NCI-H1105 treated with DMSO at 0.1 percent for 48 hours (cell line): ENCODE measurements around the gene OR2A2.

ENCODE experiments used
- DNase-seq: peaks from one replicate; lab custom pipeline; 2025; lab: John Stamatoyannopoulos, UW

The OR2A2 gene

GRCh38 chr7:144142187-144142586 lies 32.8 kb downstream of the OR2A2 start:
- no peak for DNase-seq

DNA sequence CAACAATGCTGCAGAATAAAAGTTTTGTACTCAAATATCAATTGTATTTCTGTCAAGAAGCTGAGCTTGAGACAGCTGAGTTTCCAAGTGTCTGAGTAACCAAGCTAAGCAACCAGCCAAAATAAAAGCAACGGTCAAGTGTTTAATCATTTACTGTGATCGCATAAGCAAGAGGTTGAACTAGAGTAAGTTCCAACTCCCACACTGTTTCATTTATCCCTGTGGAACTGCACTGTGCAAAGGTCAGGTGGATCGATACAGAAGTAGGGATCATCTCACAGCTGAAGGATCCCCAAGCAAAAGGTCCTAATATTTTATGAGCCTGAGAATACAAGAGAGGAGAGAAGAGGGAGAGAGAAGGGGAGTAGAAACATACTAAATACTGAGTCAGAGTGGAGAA lies 35.0 kb downstream of the OR2A2 start:
- DNase-seq = no peak

DNA sequence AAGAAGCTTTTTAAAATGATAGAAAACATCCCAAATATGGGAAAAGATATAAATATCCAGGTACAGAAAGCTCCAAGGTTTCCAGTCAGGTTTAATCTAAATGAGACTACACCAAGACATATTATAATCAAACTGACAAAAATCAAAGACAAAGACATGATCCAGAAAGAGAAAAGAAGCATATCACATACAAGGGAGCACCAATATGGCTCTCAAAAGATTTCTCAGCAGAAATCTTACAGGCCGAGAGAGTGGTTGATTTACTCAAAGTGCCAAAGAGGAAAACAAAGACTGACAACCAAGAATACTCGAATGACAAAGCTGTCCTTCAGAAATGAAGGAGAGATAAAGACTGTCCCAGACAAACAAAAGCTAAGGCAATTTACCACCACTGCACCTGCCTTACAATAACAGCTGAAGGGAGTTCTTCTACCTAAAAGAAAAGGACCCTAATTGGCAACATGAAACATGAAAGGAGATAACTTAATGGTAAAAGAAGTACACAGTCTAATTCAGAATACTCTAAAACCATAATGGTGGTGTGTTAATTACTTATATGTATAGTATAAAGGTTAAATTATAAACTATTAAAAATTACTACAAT lies 38.9 kb downstream of the OR2A2 start:
- no peak for DNase-seq

DNA sequence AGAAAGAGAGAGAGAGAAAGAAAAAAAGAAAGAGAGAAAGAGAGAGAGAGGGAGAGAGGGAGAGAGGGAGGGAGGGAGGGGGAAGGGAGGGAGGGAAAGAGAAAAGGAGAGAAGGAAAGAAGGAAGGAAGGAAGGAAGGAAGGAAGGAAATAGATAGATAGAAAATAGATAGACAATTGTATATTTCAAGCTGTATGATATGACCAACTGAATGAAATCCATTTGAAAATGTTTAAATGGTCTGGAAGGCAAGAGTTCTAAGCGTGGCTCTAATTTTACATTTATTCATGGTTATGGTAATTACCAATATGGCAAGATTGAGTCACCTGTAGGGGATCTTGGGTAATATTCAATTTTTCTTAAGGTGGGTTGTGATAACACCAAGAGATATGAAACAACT lies 49.5 kb downstream of the OR2A2 start:
- DNase-seq = no peak
